Lung (tissue), 12 donors: ENCODE data around the gene OR2T2. TPM values are rescaled to one million over a fixed set of nuclear protein-coding genes. Genes with fewer than 3 reads are reported as not detected.
"Not testable (repeated sequence)": the region's sequence is repeated elsewhere in the genome, so short reads cannot be mapped to it uniquely, and the experiment has no call there.

Experiments
- ATAC-seq: fragments of 200-7000 bp; cut with Tn5 transposase; one replicate; pipeline ENCODE4 v1.9.1; 2020; ENCODE audit warnings: moderate number of reproducible peaks; ENCODE audit not compliant: insufficient read depth, low FRiP score
- DNase-seq, 3 donors: peaks; one replicate each; pipeline ENCODE4 v3.0.0-alpha.2; 2013 to 2017
- H3K27ac ChIP-seq, 2 donors: one replicate each; pipeline ENCODE4 v1.5.1; 2013; ENCODE audit warnings: mild to moderate bottlenecking in 2 of 2, moderate library complexity in 2 of 2, control low read depth in 1 of 2, inconsistent platforms in 1 of 2, low read depth in 1 of 2, low read length in 1 of 2
- H3K27me3 ChIP-seq, 3 donors: one replicate each; pipeline ENCODE4 v1.5.1; 2013; ENCODE audit warnings: low read length in 2 of 3; ENCODE audit not compliant: control insufficient read depth in 3 of 3, insufficient read depth in 3 of 3
- H3K36me3 ChIP-seq, 4 donors: one replicate each; pipeline ENCODE4 v1.5.1; 2013; ENCODE audit warnings: low read length in 4 of 4, mild to moderate bottlenecking in 1 of 4, moderate library complexity in 1 of 4; ENCODE audit not compliant: control insufficient read depth in 4 of 4, insufficient read depth in 4 of 4
- H3K4me1 ChIP-seq, 5 donors: one replicate each; pipeline ENCODE4 v1.5.1; 2013; ENCODE audit warnings: low read length in 5 of 5, mild to moderate bottlenecking in 2 of 5, moderate library complexity in 1 of 5; ENCODE audit not compliant: control insufficient read depth in 5 of 5, insufficient read depth in 5 of 5
- H3K4me3 ChIP-seq: one replicate; pipeline ENCODE4 v1.5.1; 2013; ENCODE audit warnings: mild to moderate bottlenecking, control low read depth, moderate library complexity
- H3K9ac ChIP-seq, 2 donors: one replicate each; pipeline ENCODE4 v1.5.1; 2013; ENCODE audit warnings: low read length in 2 of 2, control low read depth in 1 of 2; ENCODE audit not compliant: insufficient read depth in 1 of 2
- H3K9me3 ChIP-seq, 4 donors: one replicate each; pipeline ENCODE4 v1.5.1; 2013; ENCODE audit warnings: low read length in 3 of 4, mild to moderate bottlenecking in 1 of 4, moderate library complexity in 1 of 4; ENCODE audit not compliant: control insufficient read depth in 4 of 4, insufficient read depth in 3 of 4
- WGBS, 2 donors: extraction: QIAGEN DNeasy Blood & Tissue Kit; methylation state at CpG; one replicate each; pipeline ENCODE4 v1.1.7; 2013; 5-methylcytosine and 5-hydroxymethylcytosine counted together
- polyA plus RNA-seq, 2 donors: library from polyadenylated mRNA; stranded (reverse); fragments of 200-250 nt; gene quantifications; one replicate each; pipeline ENCODE4 v1.2.1, GENCODE V29; 2013
- total RNA-seq, 2 donors: library from RNA; depleted of rRNA in 1 of 2; stranded (reverse); fragments of >200 nt in 1 of 2; gene quantifications; one replicate each; pipeline ENCODE4 v1.2.1, GENCODE V29; 2014 to 2021
- TF ChIP-seq, protein P1 (sequence below): IDR thresholded peaks from 2 replicates; pipeline ENCODE4 v1.5.1; 2012; ENCODE audit warnings: mild to moderate bottlenecking; ENCODE audit errors: control extremely low read depth, extremely low read depth
- donor health status: control.
- donor health status: control.
- donor health status: Bipolar disorder and iron deficiency.
- donor health status: healthy.
- donor health status: DM: yes; HTN: yes; CAD: no.

The OR2T2 gene
- total and polyA plus RNA-seq, 4 donors, result not detected

DNA sequence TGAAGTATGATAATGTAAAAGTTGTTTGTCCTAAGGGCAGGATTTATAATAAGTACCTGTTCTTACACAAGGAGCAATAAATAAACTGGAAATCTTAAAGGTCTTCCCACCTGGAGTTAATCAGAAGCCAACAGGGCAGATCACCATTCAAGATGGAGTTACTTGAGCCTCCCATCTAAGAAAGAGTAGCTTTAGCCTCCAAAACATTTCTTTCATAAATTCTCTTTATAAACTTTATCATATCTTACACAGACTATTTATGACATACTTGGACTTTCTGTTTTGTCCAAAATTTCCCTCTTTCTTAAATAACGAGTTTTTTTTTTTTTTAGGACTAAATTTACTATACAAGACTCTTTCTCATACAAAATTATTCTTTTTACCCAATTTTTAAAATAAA, 24.1 kb upstream of the OR2T2 start:
- TF ChIP-seq, protein P1, sequence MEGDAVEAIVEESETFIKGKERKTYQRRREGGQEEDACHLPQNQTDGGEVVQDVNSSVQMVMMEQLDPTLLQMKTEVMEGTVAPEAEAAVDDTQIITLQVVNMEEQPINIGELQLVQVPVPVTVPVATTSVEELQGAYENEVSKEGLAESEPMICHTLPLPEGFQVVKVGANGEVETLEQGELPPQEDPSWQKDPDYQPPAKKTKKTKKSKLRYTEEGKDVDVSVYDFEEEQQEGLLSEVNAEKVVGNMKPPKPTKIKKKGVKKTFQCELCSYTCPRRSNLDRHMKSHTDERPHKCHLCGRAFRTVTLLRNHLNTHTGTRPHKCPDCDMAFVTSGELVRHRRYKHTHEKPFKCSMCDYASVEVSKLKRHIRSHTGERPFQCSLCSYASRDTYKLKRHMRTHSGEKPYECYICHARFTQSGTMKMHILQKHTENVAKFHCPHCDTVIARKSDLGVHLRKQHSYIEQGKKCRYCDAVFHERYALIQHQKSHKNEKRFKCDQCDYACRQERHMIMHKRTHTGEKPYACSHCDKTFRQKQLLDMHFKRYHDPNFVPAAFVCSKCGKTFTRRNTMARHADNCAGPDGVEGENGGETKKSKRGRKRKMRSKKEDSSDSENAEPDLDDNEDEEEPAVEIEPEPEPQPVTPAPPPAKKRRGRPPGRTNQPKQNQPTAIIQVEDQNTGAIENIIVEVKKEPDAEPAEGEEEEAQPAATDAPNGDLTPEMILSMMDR, result no peak
- DNase-seq, result peak in 1 of 3 donors; percentile 1
- ATAC-seq, result no peak
- H3K27me3 ChIP-seq, result no peaks in the 10 kb centered on the region
- 13 to 38% methylated on average over 1 of the region's 1 CpG for WGBS, 2 donors
- no peak overlapping the region for H3K9ac ChIP-seq
- no peaks in the 10 kb centered on the region for H3K4me1 ChIP-seq
- H3K27ac ChIP-seq, result no peak overlapping the region
- no peaks in the 10 kb centered on the region for H3K36me3 ChIP-seq
- peaks cover 0 to 5% (median under 1%) of the 10 kb centered on the region in 4 donors for H3K9me3 ChIP-seq
- H3K4me3 ChIP-seq, result no peak overlapping the region

DNA sequence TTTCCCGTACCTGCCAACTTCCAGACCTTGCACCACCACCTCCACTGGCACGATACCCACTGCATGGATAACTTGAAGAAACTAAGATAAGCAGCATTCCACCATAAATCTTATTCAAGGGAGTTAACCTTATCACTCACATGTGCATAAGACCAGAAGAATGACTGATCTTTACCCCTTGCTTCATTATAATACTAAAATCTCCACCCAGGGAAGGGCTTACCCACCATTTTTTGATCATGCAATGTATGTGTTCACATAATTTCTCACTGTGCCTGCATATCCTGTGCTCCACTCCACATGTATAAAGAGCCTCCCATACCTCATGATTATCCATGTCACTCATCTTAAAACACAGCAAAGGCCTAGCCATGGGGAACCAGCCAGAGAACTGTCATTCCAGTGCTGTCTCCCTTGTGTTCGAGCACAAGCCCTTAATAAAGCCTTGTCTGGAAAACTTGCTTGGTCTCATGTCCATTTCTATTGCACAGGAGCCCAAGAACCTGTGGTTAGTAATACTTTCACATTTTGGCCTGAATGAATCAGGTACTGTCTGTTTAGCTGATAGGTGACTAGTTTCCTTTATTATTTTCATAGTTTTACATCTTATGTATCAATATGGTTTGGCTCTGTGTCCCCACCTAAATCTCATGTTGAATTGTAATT, 17.8 kb upstream of the OR2T2 start:
- DNase-seq, H3K4me3 ChIP-seq, ATAC-seq, H3K36me3 ChIP-seq, H3K27me3 ChIP-seq, H3K4me1 ChIP-seq, H3K27ac ChIP-seq, H3K9me3 ChIP-seq, H3K9ac ChIP-seq: not testable (repeated sequence)
- 66 to 67% methylated on average over 3 of the region's 3 CpGs for WGBS, 2 donors

DNA sequence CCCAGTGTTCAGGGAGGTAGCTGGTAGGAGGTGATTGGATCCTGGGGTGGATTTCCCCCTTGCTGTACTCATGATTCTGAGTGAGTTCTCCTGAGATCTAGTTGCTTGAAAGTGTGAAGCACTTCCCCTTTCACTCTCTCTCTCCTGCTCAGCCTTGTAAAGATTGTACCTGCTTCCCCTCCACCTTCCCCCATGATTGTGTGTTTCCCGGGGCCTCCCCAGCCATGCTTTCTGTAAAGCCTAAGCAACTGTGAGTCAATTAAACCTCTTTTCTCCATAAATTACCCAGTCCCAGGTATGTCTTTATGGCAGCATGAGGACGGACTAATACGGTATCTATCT, 17.3 kb upstream of the OR2T2 start:
- ATAC-seq, H3K9me3 ChIP-seq, H3K9ac ChIP-seq, DNase-seq, H3K4me3 ChIP-seq, H3K36me3 ChIP-seq, H3K27me3 ChIP-seq, H3K4me1 ChIP-seq, H3K27ac ChIP-seq: not testable (repeated sequence)
- 80 to 86% methylated on average over 3 of the region's 3 CpGs for WGBS, 2 donors

DNA sequence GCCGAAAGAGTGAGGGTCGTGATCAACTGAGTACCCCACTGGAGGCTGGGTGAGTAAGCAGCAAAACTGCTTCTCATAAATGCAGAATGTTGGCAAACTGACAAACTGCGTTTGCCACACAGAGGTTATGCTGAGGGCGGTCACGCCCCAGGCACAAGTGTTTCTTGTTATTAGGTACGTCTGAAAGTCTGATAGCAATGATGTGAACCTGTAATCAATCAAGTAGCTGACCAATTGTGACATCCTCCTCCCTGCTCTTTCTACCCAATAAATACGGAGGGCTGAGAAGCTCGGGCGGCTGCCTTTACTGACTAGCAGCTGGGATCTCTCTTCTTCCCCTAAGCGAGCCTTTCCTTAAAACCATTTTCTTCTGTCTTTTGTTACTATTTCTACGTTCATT, 13.8 kb upstream of the OR2T2 start:
- H3K4me1 ChIP-seq, H3K27me3 ChIP-seq, H3K36me3 ChIP-seq, DNase-seq, H3K27ac ChIP-seq, H3K4me3 ChIP-seq, H3K9ac ChIP-seq, ATAC-seq, H3K9me3 ChIP-seq: not testable (repeated sequence)
- WGBS, 2 donors, result 75 to 81% methylated on average over 11 of the region's 11 CpGs

DNA sequence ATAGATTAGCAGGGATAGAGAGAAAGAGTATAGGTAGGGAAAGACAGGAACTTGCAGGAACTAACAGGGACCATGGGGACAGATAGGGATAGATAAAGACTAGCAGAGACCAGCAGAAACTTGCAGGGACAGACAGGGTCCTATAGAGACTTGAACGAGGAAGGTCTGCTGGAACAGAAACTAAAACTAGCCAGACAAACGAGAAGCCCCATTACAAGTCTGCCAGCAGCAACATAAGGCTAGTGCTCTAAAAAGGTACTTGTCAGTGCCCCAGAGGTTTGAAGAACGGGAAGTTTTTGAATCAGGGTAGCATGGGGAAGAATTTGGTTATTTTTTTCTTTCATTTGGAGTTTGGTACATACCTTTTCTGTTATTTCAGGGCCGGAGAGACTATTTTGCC, 13.2 kb upstream of the OR2T2 start:
- H3K4me3 ChIP-seq, H3K9me3 ChIP-seq, H3K27me3 ChIP-seq, H3K27ac ChIP-seq, DNase-seq, H3K4me1 ChIP-seq, ATAC-seq, H3K9ac ChIP-seq, H3K36me3 ChIP-seq: not testable (repeated sequence)
- 67 to 69% methylated on average over 4 of the region's 4 CpGs for WGBS, 2 donors

DNA sequence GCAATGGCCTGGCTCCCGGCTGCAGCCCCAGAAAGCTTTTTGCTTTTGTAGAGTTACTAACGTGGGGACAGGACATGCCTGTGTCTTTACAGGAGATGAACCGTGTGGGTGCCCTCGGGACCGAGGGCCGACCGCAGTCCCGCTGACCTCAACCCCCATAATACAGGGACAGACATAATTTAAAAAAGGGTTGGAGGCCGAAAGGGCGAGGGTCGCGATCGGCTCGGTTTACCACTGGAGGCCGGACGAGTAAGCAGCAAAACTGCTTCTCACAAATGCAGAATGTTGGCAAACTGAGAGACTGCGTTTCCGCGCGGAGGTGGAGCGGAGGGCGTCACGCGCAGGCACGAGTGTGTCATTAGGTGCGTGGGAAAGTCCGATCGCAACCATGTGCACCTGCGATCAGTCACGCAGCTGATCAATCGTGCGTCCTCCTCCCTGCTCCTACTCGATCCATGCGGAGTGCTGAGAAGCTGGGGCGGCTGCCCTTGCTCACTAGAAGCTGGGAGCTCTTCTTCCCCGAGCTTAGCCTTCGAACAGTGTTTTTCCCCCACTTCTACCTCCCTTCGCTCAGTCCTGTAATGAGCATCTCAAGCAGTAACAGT, 11.5 kb upstream of the OR2T2 start:
- H3K36me3 ChIP-seq, ATAC-seq, H3K9me3 ChIP-seq, DNase-seq, H3K9ac ChIP-seq, H3K4me3 ChIP-seq, H3K4me1 ChIP-seq, H3K27me3 ChIP-seq, H3K27ac ChIP-seq: not testable (repeated sequence)
- WGBS, 2 donors, result 94 to 95% methylated on average over 19 to 37 of the region's 38 CpGs

DNA sequence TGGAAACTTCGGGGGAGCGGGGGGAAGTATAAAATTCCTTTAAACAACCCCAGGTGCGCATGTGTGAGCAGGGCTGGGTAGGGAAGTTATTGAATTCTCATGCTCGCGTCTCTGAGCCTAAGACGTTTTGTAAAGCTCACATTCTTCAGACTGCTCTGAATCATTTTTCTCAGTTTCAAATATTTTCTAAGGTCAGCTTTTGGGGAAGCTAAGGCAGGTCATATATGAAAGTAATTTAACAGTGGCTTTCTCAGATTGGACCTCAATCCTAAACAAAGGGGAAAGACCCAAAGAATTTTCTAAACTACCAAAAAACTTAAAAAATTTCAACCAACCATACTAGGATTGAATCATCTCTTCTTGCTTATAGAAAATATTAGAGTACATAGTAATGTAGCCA, 10.5 kb upstream of the OR2T2 start:
- ATAC-seq, H3K4me1 ChIP-seq, H3K36me3 ChIP-seq, DNase-seq, H3K9ac ChIP-seq, H3K4me3 ChIP-seq, H3K27ac ChIP-seq, H3K27me3 ChIP-seq, H3K9me3 ChIP-seq: not testable (repeated sequence)
- 89 to 95% methylated on average over 3 to 4 of the region's 6 CpGs for WGBS, 2 donors
